Measurements from ENCODE around the gene SYN1.

Gene SYN1

DNA sequence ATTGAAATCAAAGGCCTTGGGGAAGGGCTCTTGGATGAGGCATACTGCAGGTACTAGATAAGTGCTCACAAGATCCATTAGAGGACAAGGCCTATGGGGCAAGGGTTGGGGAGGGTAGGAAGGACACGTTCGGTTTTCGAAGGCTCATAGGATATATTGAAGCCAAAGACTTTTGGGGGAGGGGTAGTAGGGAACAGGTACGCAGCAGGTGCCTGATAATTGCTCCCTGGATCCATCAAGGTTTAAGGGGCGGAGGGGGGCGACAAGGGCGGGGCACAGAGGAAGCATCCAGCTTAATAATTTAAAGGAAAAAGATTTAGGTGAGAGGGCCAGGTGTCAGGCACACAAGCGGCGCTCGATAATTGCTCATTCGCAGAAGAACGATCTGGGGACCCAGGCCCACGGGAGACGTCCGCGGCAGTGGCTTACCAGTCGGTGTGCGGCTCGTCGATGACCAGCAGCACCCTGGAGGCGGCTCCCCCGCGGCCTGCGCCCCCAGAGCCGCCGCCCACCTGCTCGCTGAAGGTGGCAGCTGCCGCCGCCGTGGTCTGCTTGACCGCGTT lies 653 bp downstream of the SYN1 start:
- Histone ChIP-seq H3K4me2 (peak overlapping the region; percentile 21; the same call in 1 of the 2 replicates), H3K36me3 (ENCODE audit: insufficient read depth) (no peaks in the 10 kb centered on the region), H3K4me3 (IDR thresholded peaks at IDR 0.05; ENCODE audit: insufficient read depth, low read depth, low read length) (no peak overlapping the region), H2AFZ (ENCODE audit: low read depth) (no peak overlapping the region), H3K4me1 (ENCODE audit: low read depth, poor library complexity, severe bottlenecking) (no peaks in the 10 kb centered on the region), H3K9ac (no peak overlapping the region), H4K20me1 (ENCODE audit: insufficient read depth) (no peaks in the 10 kb centered on the region), H3K27ac (no peak overlapping the region), H3K79me2 (ENCODE audit: insufficient read depth, low read depth) (no peaks in the 10 kb centered on the region), H3K27me3 (ENCODE audit: insufficient read depth, low read depth) (no peaks in the 10 kb centered on the region)
- TF ChIP-seq CTCF (conservative IDR thresholded peaks at IDR 0.05; ENCODE audit: low read depth, low read length) = no peak

DNA sequence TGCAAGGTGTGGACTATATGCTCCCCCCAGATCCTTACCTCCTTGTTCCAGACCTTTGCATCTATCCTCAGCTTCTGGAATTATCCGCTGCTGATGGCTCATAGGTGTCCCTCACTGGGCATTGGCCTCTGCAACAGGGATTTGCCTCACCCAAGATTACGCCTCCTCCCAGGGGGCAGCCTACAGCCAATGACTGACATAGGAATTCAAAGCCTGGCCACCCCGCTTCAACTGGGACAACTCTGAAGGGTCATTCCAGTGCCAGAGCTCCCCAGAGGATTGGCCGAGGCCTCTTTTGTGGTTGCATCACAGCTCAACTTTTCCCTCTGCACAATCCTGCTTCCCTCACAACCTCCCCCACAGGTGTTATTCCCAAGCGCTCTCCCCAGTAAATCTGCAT lies 5.0 kb downstream of the SYN1 start:
- Histone ChIP-seq H3K79me2 (ENCODE audit: insufficient read depth, low read depth) (no peaks in the 10 kb centered on the region), H3K27ac (no peak overlapping the region), H3K4me3 (IDR thresholded peaks at IDR 0.05; ENCODE audit: insufficient read depth, low read depth, low read length) (no peak overlapping the region), H3K4me2 (no peak overlapping the region), H4K20me1 (ENCODE audit: insufficient read depth) (no peaks in the 10 kb centered on the region), H3K4me1 (ENCODE audit: low read depth, poor library complexity, severe bottlenecking) (no peaks in the 10 kb centered on the region), H3K9ac (no peak overlapping the region), H3K27me3 (ENCODE audit: insufficient read depth, low read depth) (no peaks in the 10 kb centered on the region), H2AFZ (ENCODE audit: low read depth) (no peak overlapping the region), H3K36me3 (ENCODE audit: insufficient read depth) (no peaks in the 10 kb centered on the region)
- no peak for TF ChIP-seq CTCF (conservative IDR thresholded peaks at IDR 0.05; ENCODE audit: low read depth, low read length)

- H3K27me3 ChIP-seq (ENCODE audit: insufficient read depth, low read depth) = no peaks in the 10 kb centered on the region
- H3K4me3 ChIP-seq (IDR thresholded peaks at IDR 0.05; ENCODE audit: insufficient read depth, low read depth, low read length) = no peak overlapping the region
- no peaks in the 10 kb centered on the region for H4K20me1 ChIP-seq (ENCODE audit: insufficient read depth)
- H2AFZ ChIP-seq (ENCODE audit: low read depth) = no peak overlapping the region
- no peak overlapping the region for H3K9ac ChIP-seq
- H3K4me2 ChIP-seq = no peak overlapping the region
- TF ChIP-seq CTCF (conservative IDR thresholded peaks at IDR 0.05; ENCODE audit: low read depth, low read length) = no peak
- no peaks in the 10 kb centered on the region for H3K79me2 ChIP-seq (ENCODE audit: insufficient read depth, low read depth)
- no peak overlapping the region for H3K27ac ChIP-seq
- H3K36me3 ChIP-seq (ENCODE audit: insufficient read depth) = no peaks in the 10 kb centered on the region
- H3K4me1 ChIP-seq (ENCODE audit: low read depth, poor library complexity, severe bottlenecking) = no peaks in the 10 kb centered on the region
Observed at GRCh38 chrX:47613082-47613481, 6.6 kb downstream of the SYN1 start.

- H3K27me3 ChIP-seq (ENCODE audit: insufficient read depth, low read depth) = no peaks in the 10 kb centered on the region
- no peaks in the 10 kb centered on the region for H3K36me3 ChIP-seq (ENCODE audit: insufficient read depth)
- H3K79me2 ChIP-seq (ENCODE audit: insufficient read depth, low read depth) = no peaks in the 10 kb centered on the region
- H3K4me1 ChIP-seq (ENCODE audit: low read depth, poor library complexity, severe bottlenecking) = no peaks in the 10 kb centered on the region
- no peaks in the 10 kb centered on the region for H4K20me1 ChIP-seq (ENCODE audit: insufficient read depth)
- H3K27ac ChIP-seq = no peak overlapping the region
- H3K9ac ChIP-seq = no peak overlapping the region
- no peak overlapping the region for H3K4me3 ChIP-seq (IDR thresholded peaks at IDR 0.05; ENCODE audit: insufficient read depth, low read depth, low read length)
- no peak for TF ChIP-seq CTCF (conservative IDR thresholded peaks at IDR 0.05; ENCODE audit: low read depth, low read length)
- no peak overlapping the region for H2AFZ ChIP-seq (ENCODE audit: low read depth)
- no peak overlapping the region for H3K4me2 ChIP-seq
Observed at GRCh38 chrX:47612418-47612817, 7.2 kb downstream of the SYN1 start.

All from KMS-11 (cell line).